Activated naive CD8-positive, alpha-beta T cell treated with anti-CD3 and anti-CD28 coated beads, Interleukin-2, amount 50 U/mL, for 24 hours (primary cell): ENCODE measurements around the gene RO60.
"Not testable (repeated sequence)": the region's sequence is repeated elsewhere in the genome, so short reads cannot be mapped to it uniquely, and the experiment has no call there.

ENCODE experiments used
- ATAC-seq: fragments of 150-1000 bp; cut with Tn5 transposase; one replicate; pipeline ENCODE4 v1.10.0; 2021
- DNase-seq: peaks from one replicate; pipeline ENCODE4 v3.0.0; 2021
- H3K27ac Mint-ChIP-seq: one replicate; pipeline ENCODE4 v1.8.0; 2021; ENCODE audit warnings: mild to moderate bottlenecking, mixed read lengths
- H3K27me3 Mint-ChIP-seq: one replicate; pipeline ENCODE4 v1.8.0; 2021; ENCODE audit warnings: mixed read lengths
- H3K36me3 Mint-ChIP-seq: one replicate; pipeline ENCODE4 v1.8.0; 2021; ENCODE audit warnings: low read depth, mixed read lengths
- H3K4me1 Mint-ChIP-seq: one replicate; pipeline ENCODE4 v1.8.0; 2021; ENCODE audit warnings: mixed read lengths
- H3K4me3 Mint-ChIP-seq: one replicate; pipeline ENCODE4 v1.8.0; 2021; ENCODE audit warnings: mild to moderate bottlenecking, moderate library complexity, mixed read lengths
- H3K9me3 Mint-ChIP-seq: one replicate; pipeline ENCODE4 v1.8.0; 2021; ENCODE audit warnings: mixed read lengths

The RO60 gene

GRCh38 chr1:193042766-193043691 is 16.4 kb upstream of the RO60 start:
- Mint-ChIP-seq H3K27me3 (no peaks in the 10 kb centered on the region), H3K4me1 (peaks cover 8% of the 10 kb centered on the region), H3K36me3 (peaks cover 57% of the 10 kb centered on the region), H3K4me3 (no peak overlapping the region), H3K9me3 (no peaks in the 10 kb centered on the region), H3K27ac (no peak overlapping the region)
- DNase-seq = no peak
- ATAC-seq = peak; percentile 46

- H3K4me3 Mint-ChIP-seq, ATAC-seq, H3K27me3 Mint-ChIP-seq, H3K27ac Mint-ChIP-seq, DNase-seq, H3K9me3 Mint-ChIP-seq: not testable (repeated sequence)
- H3K36me3 Mint-ChIP-seq = peaks cover 40% of the 10 kb centered on the region
- peaks cover 13% of the 10 kb centered on the region for H3K4me1 Mint-ChIP-seq
These were observed 10.5 kb upstream of the RO60 start for GRCh38 chr1:193048913-193049312.

- Mint-ChIP-seq H3K36me3 (peaks cover 37% of the 10 kb centered on the region), H3K4me3 (no peak overlapping the region), H3K27ac (no peak overlapping the region), H3K27me3 (peaks cover 1% of the 10 kb centered on the region), H3K9me3 (no peaks in the 10 kb centered on the region), H3K4me1 (peaks cover 35% of the 10 kb centered on the region)
- DNase-seq = no peak
- no peak for ATAC-seq
These were observed 5.2 kb upstream of the RO60 start for GRCh38 chr1:193054169-193054675.

GRCh38 chr1:193058529-193059281 is 707 bp upstream of the RO60 start:
- Mint-ChIP-seq H3K4me1 (peaks cover 57% of the 10 kb centered on the region), H3K9me3 (no peaks in the 10 kb centered on the region), H3K27ac (peak overlapping the region; percentile 99), H3K36me3 (peaks cover 31% of the 10 kb centered on the region), H3K27me3 (peaks cover 2% of the 10 kb centered on the region), H3K4me3 (peak overlapping the region; percentile 95)
- DNase-seq (peak; percentile 70), ATAC-seq (peak; percentile 60)

- Mint-ChIP-seq H3K4me3 (peak overlapping the region; percentile 95), H3K9me3 (no peaks in the 10 kb centered on the region), H3K27me3 (peaks cover 2% of the 10 kb centered on the region), H3K4me1 (peaks cover 62% of the 10 kb centered on the region), H3K27ac (peak overlapping the region; percentile 99), H3K36me3 (peaks cover 31% of the 10 kb centered on the region)
- DNase-seq (no peak), ATAC-seq (no peak)
These were observed 647 bp downstream of the RO60 start for GRCh38 chr1:193060115-193060403.

GRCh38 chr1:193060406-193060805 is 994 bp downstream of the RO60 start:
- Mint-ChIP-seq H3K9me3 (no peaks in the 10 kb centered on the region), H3K4me1 (peaks cover 66% of the 10 kb centered on the region), H3K27me3 (peaks cover 2% of the 10 kb centered on the region), H3K27ac (peak overlapping the region; percentile 99), H3K36me3 (peaks cover 31% of the 10 kb centered on the region), H3K4me3 (peak overlapping the region; percentile 95)
- no peak for DNase-seq
- ATAC-seq = no peak

GRCh38 chr1:193060938-193061337 is 1.5 kb downstream of the RO60 start:
- Mint-ChIP-seq H3K27ac (peak overlapping the region; percentile 99), H3K36me3 (peaks cover 31% of the 10 kb centered on the region), H3K27me3 (peaks cover 2% of the 10 kb centered on the region), H3K9me3 (no peaks in the 10 kb centered on the region), H3K4me1 (peaks cover 70% of the 10 kb centered on the region), H3K4me3 (peak overlapping the region; percentile 95)
- no peak for ATAC-seq
- DNase-seq = no peak

GRCh38 chr1:193062698-193063463 is 3.5 kb downstream of the RO60 start:
- peak overlapping the region; percentile 72 for H3K27ac Mint-ChIP-seq
- H3K9me3 Mint-ChIP-seq = peaks cover 3% of the 10 kb centered on the region
- peaks cover 2% of the 10 kb centered on the region for H3K27me3 Mint-ChIP-seq
- H3K36me3 Mint-ChIP-seq = peaks cover 20% of the 10 kb centered on the region
- DNase-seq (no peak), ATAC-seq (no peak)
- H3K4me1 Mint-ChIP-seq = peaks cover 70% of the 10 kb centered on the region
- H3K4me3 Mint-ChIP-seq = peak overlapping the region; percentile 16

- Mint-ChIP-seq H3K4me1 (peaks cover 82% of the 10 kb centered on the region), H3K27ac (peak overlapping the region; percentile 24)
These were observed 6.5 kb downstream of the RO60 start for GRCh38 chr1:193065954-193066353.

GRCh38 chr1:193066606-193067005 is 7.2 kb downstream of the RO60 start:
- Mint-ChIP-seq H3K9me3 (peaks cover 3% of the 10 kb centered on the region), H3K4me3 (no peak overlapping the region), H3K27me3 (no peaks in the 10 kb centered on the region), H3K27ac (peak overlapping the region; percentile 24), H3K4me1 (peaks cover 82% of the 10 kb centered on the region), H3K36me3 (peaks cover 16% of the 10 kb centered on the region)
- no peak for ATAC-seq
- no peak for DNase-seq

More at GRCh38 chr1:193065954-193066353, 6.5 kb downstream of the RO60 start:
- Mint-ChIP-seq H3K4me3 (no peak overlapping the region), H3K36me3 (peaks cover 16% of the 10 kb centered on the region), H3K27me3 (no peaks in the 10 kb centered on the region), H3K9me3 (peaks cover 3% of the 10 kb centered on the region)
- ATAC-seq = no peak
- DNase-seq = no peak

- no peaks in the 10 kb centered on the region for H3K27me3 Mint-ChIP-seq
- H3K4me3 Mint-ChIP-seq = no peak overlapping the region
- no peak for ATAC-seq
- H3K4me1 Mint-ChIP-seq = peaks cover 72% of the 10 kb centered on the region
- DNase-seq = no peak
- H3K27ac Mint-ChIP-seq = no peak overlapping the region
- peaks cover 3% of the 10 kb centered on the region for H3K9me3 Mint-ChIP-seq
- peaks cover 15% of the 10 kb centered on the region for H3K36me3 Mint-ChIP-seq
These were observed 8.6 kb downstream of the RO60 start for GRCh38 chr1:193068013-193068412.

GRCh38 chr1:193069748-193070385 is 10.5 kb downstream of the RO60 start:
- Mint-ChIP-seq H3K9me3 (peaks cover 3% of the 10 kb centered on the region), H3K27ac (peak overlapping the region; percentile 3), H3K27me3 (no peaks in the 10 kb centered on the region), H3K36me3 (peaks cover 25% of the 10 kb centered on the region), H3K4me3 (no peak overlapping the region), H3K4me1 (peaks cover 59% of the 10 kb centered on the region)
- DNase-seq = no peak
- no peak for ATAC-seq

GRCh38 chr1:193070386-193070753 is 11.0 kb downstream of the RO60 start:
- Mint-ChIP-seq H3K9me3 (peaks cover 3% of the 10 kb centered on the region), H3K27me3 (no peaks in the 10 kb centered on the region), H3K4me3 (no peak overlapping the region), H3K27ac (peak overlapping the region; percentile 3), H3K4me1 (peaks cover 55% of the 10 kb centered on the region), H3K36me3 (peaks cover 27% of the 10 kb centered on the region)
- no peak for DNase-seq
- no peak for ATAC-seq

GRCh38 chr1:193070942-193071341 is 11.5 kb downstream of the RO60 start:
- DNase-seq = no peak
- peak overlapping the region; percentile 62 for H3K27ac Mint-ChIP-seq
- ATAC-seq = peak; percentile 91
- H3K4me1 Mint-ChIP-seq = peaks cover 50% of the 10 kb centered on the region
- no peak overlapping the region for H3K4me3 Mint-ChIP-seq
- no peaks in the 10 kb centered on the region for H3K27me3 Mint-ChIP-seq
- peaks cover 3% of the 10 kb centered on the region for H3K9me3 Mint-ChIP-seq
- peaks cover 32% of the 10 kb centered on the region for H3K36me3 Mint-ChIP-seq
